K562 (cell line): ENCODE results near the gene AGPAT3. TPM values are rescaled to one million over a fixed set of nuclear protein-coding genes. Genes with fewer than 3 reads are reported as not detected.

Source experiments
- CBX3 ChIP-seq, 2 experiments: IDR thresholded peaks; 1 replicate in 1 of 2; 2 replicates in 1 of 2; pipeline ENCODE4 v1.6.1; 2012; ENCODE audit warnings: inconsistent platforms in 2 of 2, low read length in 2 of 2, borderline replicate concordance in 1 of 2, control low read depth in 1 of 2
- GTF2E2 ChIP-seq: fragments of 200-800 bp; sonication (Bioruptor generic); IDR thresholded peaks from 2 replicates; pipeline ENCODE4 v1.6.1; 2016; ENCODE audit warnings: missing genetic modification characterization, missing compliant biosample characterization
- GTF2F1 ChIP-seq: IDR thresholded peaks from 2 replicates; pipeline ENCODE4 v1.6.1; 2011; ENCODE audit warnings: low read depth, low read length, improper control_type of control experiment
- RFX7 ChIP-seq: fragments of 250-450 bp; sonication (Bioruptor Pico); IDR thresholded peaks from 2 replicates; pipeline ENCODE4 v1.5.1; 2021; ENCODE audit warnings: mild to moderate bottlenecking
- SRSF3 ChIP-seq: fragments of 200-400 bp; formaldehyde crosslinking; IDR thresholded peaks from 2 replicates; pipeline ENCODE4 v1.6.1; 2016; ENCODE audit warnings: mild to moderate bottlenecking, low read length, moderate library complexity; ENCODE audit not compliant: insufficient read depth
- ZNF24 ChIP-seq: fragments of 450-650 bp; IDR thresholded peaks from 2 replicates; pipeline ENCODE4 v1.6.1; 2016
- ZNF324 ChIP-seq: fragments of 250-450 bp; sonication (Bioruptor Pico); IDR thresholded peaks from 2 replicates; pipeline ENCODE4 v1.4.0; 2020; ENCODE audit warnings: mild to moderate bottlenecking
- polyA plus RNA-seq, 8 experiments: library from polyadenylated mRNA; depleted of rRNA in 4 of 8; stranded (reverse) in 5 of 8; unstranded in 3 of 8; fragments of >200 nt; fragmentation: Nextera tagmentation in 2 of 8; fragmentation: Illumina TruSeq in 1 of 8; extraction: Ambion mirVana in 2 of 8; extraction: Trizol in 1 of 8; gene quantifications; 2 replicates each; pipeline versions ENCODE4 v1.2.1 to v1.2.3, GENCODE V29; 2011 to 2014; ENCODE audit warnings: inconsistent platforms in 1 of 8, missing spikeins in 1 of 8
- total RNA-seq, 7 experiments: library from RNA; depleted of rRNA in 6 of 7; stranded (reverse); fragments of >200 nt in 6 of 7; fragmentation: Illumina TruSeq in 2 of 7; extraction: Trizol in 2 of 7; gene quantifications; 2 replicates each; pipeline versions ENCODE4 v1.2.1 to v1.2.3, GENCODE V29; 2011 to 2021; ENCODE audit warnings: low replicate concordance in 1 of 7
- TF ChIP-seq, protein P1 (sequence below), 2 experiments: fragments of 450-650 bp; formaldehyde crosslinking in 1 of 2; IDR thresholded peaks; 2 replicates each; pipeline versions ENCODE4 v1.4.0 to v1.6.1; 2014 to 2020; ENCODE audit warnings: mild to moderate bottlenecking in 2 of 2, borderline replicate concordance in 1 of 2, low read depth in 1 of 2

AGPAT3 gene
- total and polyA plus RNA-seq, 9 of the 15 experiments (the other 6 are each of a cell fraction or from before 2014, with no cell fraction given), result 1.5 to 88.4 (median 35.7) TPM

DNA sequence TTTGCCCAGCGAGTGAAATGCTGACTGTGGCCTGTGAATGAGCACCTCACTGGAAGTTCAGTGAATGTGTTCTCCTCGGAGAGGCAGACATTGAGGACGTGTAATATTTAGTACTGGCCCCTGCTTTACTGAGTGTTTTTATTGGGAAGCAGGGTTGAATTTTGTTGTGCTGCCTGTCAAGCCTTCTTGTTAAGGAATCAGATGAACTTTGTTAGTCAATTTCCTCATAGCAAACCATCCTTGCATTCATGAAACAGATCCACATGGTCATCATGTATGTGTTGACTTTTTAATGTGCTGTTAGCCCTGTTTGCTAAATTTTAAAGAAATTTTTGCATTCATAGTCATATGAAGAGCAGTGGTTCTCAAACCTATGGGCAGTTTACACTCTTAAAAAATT, 47.9 kb downstream of the AGPAT3 start (continued):
- TF ChIP-seq, protein P1, sequence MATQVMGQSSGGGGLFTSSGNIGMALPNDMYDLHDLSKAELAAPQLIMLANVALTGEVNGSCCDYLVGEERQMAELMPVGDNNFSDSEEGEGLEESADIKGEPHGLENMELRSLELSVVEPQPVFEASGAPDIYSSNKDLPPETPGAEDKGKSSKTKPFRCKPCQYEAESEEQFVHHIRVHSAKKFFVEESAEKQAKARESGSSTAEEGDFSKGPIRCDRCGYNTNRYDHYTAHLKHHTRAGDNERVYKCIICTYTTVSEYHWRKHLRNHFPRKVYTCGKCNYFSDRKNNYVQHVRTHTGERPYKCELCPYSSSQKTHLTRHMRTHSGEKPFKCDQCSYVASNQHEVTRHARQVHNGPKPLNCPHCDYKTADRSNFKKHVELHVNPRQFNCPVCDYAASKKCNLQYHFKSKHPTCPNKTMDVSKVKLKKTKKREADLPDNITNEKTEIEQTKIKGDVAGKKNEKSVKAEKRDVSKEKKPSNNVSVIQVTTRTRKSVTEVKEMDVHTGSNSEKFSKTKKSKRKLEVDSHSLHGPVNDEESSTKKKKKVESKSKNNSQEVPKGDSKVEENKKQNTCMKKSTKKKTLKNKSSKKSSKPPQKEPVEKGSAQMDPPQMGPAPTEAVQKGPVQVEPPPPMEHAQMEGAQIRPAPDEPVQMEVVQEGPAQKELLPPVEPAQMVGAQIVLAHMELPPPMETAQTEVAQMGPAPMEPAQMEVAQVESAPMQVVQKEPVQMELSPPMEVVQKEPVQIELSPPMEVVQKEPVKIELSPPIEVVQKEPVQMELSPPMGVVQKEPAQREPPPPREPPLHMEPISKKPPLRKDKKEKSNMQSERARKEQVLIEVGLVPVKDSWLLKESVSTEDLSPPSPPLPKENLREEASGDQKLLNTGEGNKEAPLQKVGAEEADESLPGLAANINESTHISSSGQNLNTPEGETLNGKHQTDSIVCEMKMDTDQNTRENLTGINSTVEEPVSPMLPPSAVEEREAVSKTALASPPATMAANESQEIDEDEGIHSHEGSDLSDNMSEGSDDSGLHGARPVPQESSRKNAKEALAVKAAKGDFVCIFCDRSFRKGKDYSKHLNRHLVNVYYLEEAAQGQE (IDR thresholded peaks at IDR 0.05; ENCODE audit: borderline replicate concordance), result no peak
- TF ChIP-seq, protein P1 (CRISPR knock-in tag; IDR thresholded peaks at IDR 0.05; ENCODE audit: low read depth), result no peak
- TF ChIP-seq GTF2F1, result no peak
- TF ChIP-seq ZNF24, result no peak
- TF ChIP-seq SRSF3, result no peak
- TF ChIP-seq CBX3 (IDR thresholded peaks at IDR 0.05; ENCODE audit: borderline replicate concordance in 1 of 2, low read length in 2 of 2), result peak in 1 of 2 experiments; percentile 94; a peak in 1 of 3 replicates
- no peak for TF ChIP-seq GTF2E2
- peak; percentile 99 for TF ChIP-seq ZNF324 (CRISPR knock-in tag)
- TF ChIP-seq RFX7 (CRISPR knock-in tag), result no peak
- TF ChIP-seq, all 486 proteins: peak for 7
